Mucosa of descending colon (tissue), 3 donors: ENCODE measurements around the gene SLC66A2. TPM values are rescaled to one million over a fixed set of nuclear protein-coding genes. Genes with fewer than 3 reads are reported as not detected.
A peak's percentile ranks its signal among the peaks of the same experiment; 100 is the strongest.

Experiments
- ATAC-seq: fragments of 200-7000 bp; cut with Tn5 transposase; one replicate; pipeline ENCODE4 v1.9.1; 2020; ENCODE audit warnings: mild to moderate bottlenecking, moderate library complexity
- DNase-seq, 3 donors: peaks; one replicate each; pipeline ENCODE4 v3.0.0-alpha.2; 2020
- H3K36me3 ChIP-seq: fragments of 200-600 bp; one replicate; pipeline ENCODE4 v1.8.0; 2021; ENCODE audit warnings: low read depth, mild to moderate bottlenecking
- H3K4me1 ChIP-seq: fragments of 200-600 bp; one replicate; pipeline ENCODE4 v1.8.0; 2021; ENCODE audit warnings: low read depth, mild to moderate bottlenecking
- H3K4me3 ChIP-seq: fragments of 200-600 bp; one replicate; pipeline ENCODE4 v1.8.0; 2021; ENCODE audit warnings: mild to moderate bottlenecking
- H3K9me3 ChIP-seq: fragments of 200-600 bp; one replicate; pipeline ENCODE4 v1.8.0; 2021; ENCODE audit warnings: mild to moderate bottlenecking
- CTCF ChIP-seq: fragments of 200-600 bp; IDR thresholded peaks from one replicate; pipeline ENCODE4 v1.8.0; 2022; ENCODE audit warnings: antibody characterized with exemption, mild to moderate bottlenecking
- intact Hi-C, 2 donors: fragments of 100-400 bp; cut with DNase I in 1 of 2; cut with micrococcal nuclease in 1 of 2; formaldehyde crosslinking; loops; one replicate each; pipeline versions ENCODE4 v1.11.0 to v1.11.1; 2022; cut with DNase I, micrococcal nuclease
- total RNA-seq, 3 donors: library from RNA; stranded (reverse); fragmentation: NEBNext Ultra II Directional in 2 of 3; extraction: Animal tissue kit (Norgen Biotek cat#: 25700) in 2 of 3; gene quantifications; one replicate each; pipeline versions ENCODE4 v1.2.1 to v1.2.4, GENCODE V29; 2021 to 2023
- donor health status: DM: no; HTN: no; CAD: no; lungs with moderate emphysema.
- donor health status: DM: no; HTN: no; CAD: no.
- donor health status: DM: no; HTN: yes; CAD: no.

The SLC66A2 gene
- total RNA-seq, 3 donors from 2014 or later = 54.5 to 90.1 (median 68.6) TPM

- no peaks in the 10 kb centered on the region for H3K36me3 ChIP-seq
- intact Hi-C loops = no loop called here
- H3K4me3 ChIP-seq = no peak overlapping the region
- TF ChIP-seq CTCF = no peak
- H3K9me3 ChIP-seq = no peaks in the 10 kb centered on the region
- DNase-seq (peak in 1 of 3 donors; percentile 10), ATAC-seq (no peak)
- peaks cover 49% of the 10 kb centered on the region for H3K4me1 ChIP-seq
These were observed 7.5 kb upstream of the SLC66A2 start for GRCh38 chr18:79958981-79959380.

DNA sequence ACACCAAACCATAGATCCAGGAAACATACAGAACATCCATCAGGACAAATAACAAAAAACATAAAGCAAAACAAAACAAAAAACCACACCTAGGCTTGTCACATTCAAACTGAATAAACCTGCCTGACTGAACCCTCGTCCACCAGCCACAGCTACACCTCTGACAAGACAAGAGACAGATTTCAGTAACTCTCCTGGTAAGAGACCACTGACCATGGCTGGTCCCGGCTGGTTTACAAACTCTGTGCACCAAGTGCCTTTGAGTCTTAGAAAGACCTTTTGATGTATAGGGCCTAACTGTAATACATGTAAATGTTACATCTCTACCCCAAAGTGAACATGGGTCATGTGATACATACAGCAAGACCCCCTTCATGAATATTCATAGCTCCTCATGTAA lies 4.8 kb upstream of the SLC66A2 start:
- Histone ChIP-seq H3K4me1 (peaks cover 46% of the 10 kb centered on the region), H3K36me3 (no peaks in the 10 kb centered on the region), H3K4me3 (no peak overlapping the region), H3K9me3 (no peaks in the 10 kb centered on the region)
- ATAC-seq = no peak
- DNase-seq = peak in 1 of 3 donors; percentile 6
- TF ChIP-seq CTCF = no peak
- intact Hi-C loops = no loop called here

GRCh38 chr18:79955302-79956075 lies 4.0 kb upstream of the SLC66A2 start:
- peaks cover 40% of the 10 kb centered on the region for H3K4me1 ChIP-seq
- peak in 2 of 3 donors; percentile 13 to 23 for DNase-seq
- no peaks in the 10 kb centered on the region for H3K36me3 ChIP-seq
- ATAC-seq = no peak
- TF ChIP-seq CTCF = no peak
- intact Hi-C loops = no loop called here
- H3K4me3 ChIP-seq = no peak overlapping the region
- no peaks in the 10 kb centered on the region for H3K9me3 ChIP-seq

DNA sequence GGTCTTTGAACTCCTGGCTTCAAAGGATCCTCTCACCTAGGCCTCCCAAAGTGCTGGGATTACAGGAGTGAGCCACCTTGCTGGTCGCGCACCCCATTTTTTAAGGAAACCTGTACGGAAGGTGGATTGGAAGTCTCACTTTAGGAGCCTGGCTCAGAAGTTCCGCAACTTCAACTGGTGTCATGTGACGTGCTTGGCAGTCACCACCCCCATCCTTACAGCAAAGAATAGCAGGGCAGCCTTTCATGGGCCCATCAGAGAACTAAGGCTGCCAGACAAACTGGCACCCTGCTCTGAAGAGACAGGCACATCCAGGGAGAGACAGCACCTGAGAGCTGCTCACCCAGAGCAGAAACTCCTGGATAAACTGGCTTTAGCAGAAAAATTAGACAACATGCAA lies 3.3 kb upstream of the SLC66A2 start:
- H3K4me1 ChIP-seq = peaks cover 42% of the 10 kb centered on the region
- ATAC-seq (no peak), DNase-seq (peak in 2 of 3 donors; percentile 38 to 49)
- no peaks in the 10 kb centered on the region for H3K9me3 ChIP-seq
- H3K36me3 ChIP-seq = no peaks in the 10 kb centered on the region
- H3K4me3 ChIP-seq = no peak overlapping the region
- TF ChIP-seq CTCF = no peak
- intact Hi-C loops = no loop called here

DNA sequence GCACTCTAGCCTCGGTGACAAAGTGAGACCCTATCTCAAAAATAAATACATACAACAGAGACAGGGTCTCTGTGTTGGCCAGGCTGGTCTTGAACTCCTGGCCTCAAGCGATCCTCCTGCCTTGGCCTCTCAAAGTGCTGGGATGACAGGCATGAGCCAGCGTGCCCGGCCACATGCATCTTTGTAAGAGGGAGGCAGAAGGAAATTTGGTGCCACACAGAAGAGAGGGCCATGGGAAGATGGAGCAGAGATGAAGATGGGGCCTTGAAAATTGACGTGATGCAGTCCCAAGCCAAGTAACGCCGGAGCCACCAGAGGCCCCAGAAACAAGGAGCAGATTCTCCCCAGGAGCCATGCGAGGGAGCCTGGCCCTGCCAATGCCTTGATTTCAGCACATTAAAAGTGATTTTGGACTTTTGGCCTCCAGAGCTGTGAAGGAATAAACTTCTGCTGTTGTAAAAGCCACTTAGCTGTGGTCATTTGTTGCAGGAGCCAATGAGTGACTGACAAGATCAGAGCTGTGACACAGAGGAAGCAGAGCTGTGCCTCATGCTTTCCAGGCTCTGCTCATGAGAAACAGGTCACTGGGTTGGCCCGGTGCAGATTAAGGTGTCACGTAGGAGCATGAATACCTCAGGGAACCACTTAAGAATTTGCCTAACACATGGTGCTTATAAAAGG lies 2.7 kb upstream of the SLC66A2 start:
- Histone ChIP-seq H3K9me3 (no peaks in the 10 kb centered on the region), H3K4me1 (peaks cover 42% of the 10 kb centered on the region), H3K36me3 (no peaks in the 10 kb centered on the region), H3K4me3 (no peak overlapping the region)
- DNase-seq (peak; percentile 58 to 80 (median 73)), ATAC-seq (peak; percentile 69)
- TF ChIP-seq CTCF = no peak
- intact Hi-C loops = no loop called here
